GM23338 (cell line): ENCODE measurements around the gene ZNF740. TPM values are rescaled to one million over a fixed set of nuclear protein-coding genes. Genes with fewer than 3 reads are reported as not detected.

Source experiments
- ATAC-seq: fragments of 200-7000 bp; cut with Tn5 transposase; 3 replicates; pipeline ENCODE4 v1.9.1; 2020
- DNase-seq: peaks from one replicate; pipeline ENCODE4 v3.0.0-alpha.2; 2015; ENCODE audit warnings: low spot score
- H2AFZ ChIP-seq: fragments of 200-600 bp; sonication (generic); 2 replicates; pipeline ENCODE4 v1.8.0; 2016; ENCODE audit warnings: antibody characterized with exemption, mild to moderate bottlenecking, moderate library complexity
- H3F3A ChIP-seq: fragments of 200-600 bp; sonication (generic); replicated peaks from 2 replicates; pipeline ENCODE4 v1.8.0; 2017; ENCODE audit warnings: antibody characterized with exemption, mixed run types, low read depth
- H3K27ac ChIP-seq: fragments of 200-600 bp; sonication (generic); 2 replicates; pipeline ENCODE4 v1.6.1; 2016; ENCODE audit warnings: low read depth
- H3K27me3 ChIP-seq: fragments of 200-600 bp; sonication (generic); 2 replicates; pipeline ENCODE4 v1.8.0; 2016; ENCODE audit warnings: mild to moderate bottlenecking, mixed run types, moderate library complexity; ENCODE audit not compliant: insufficient read depth
- H3K36me3 ChIP-seq: fragments of 200-600 bp; sonication (generic); 2 replicates; pipeline ENCODE4 v1.8.0; 2016; ENCODE audit warnings: mild to moderate bottlenecking; ENCODE audit not compliant: insufficient read depth
- H3K4me1 ChIP-seq: fragments of 200-600 bp; sonication (generic); 2 replicates; pipeline ENCODE4 v1.8.0; 2016; ENCODE audit warnings: mild to moderate bottlenecking, moderate library complexity; ENCODE audit not compliant: insufficient read depth
- H3K4me2 ChIP-seq: fragments of 200-600 bp; sonication (generic); 2 replicates; pipeline ENCODE4 v1.7.1; 2017; ENCODE audit warnings: mixed run types
- H3K4me3 ChIP-seq: fragments of 200-600 bp; sonication (generic); 2 replicates; pipeline ENCODE4 v1.6.1; 2016; ENCODE audit warnings: mixed run types
- H3K79me2 ChIP-seq: fragments of 200-600 bp; sonication (generic); replicated peaks from 2 replicates; pipeline ENCODE4 v1.8.0; 2017; ENCODE audit warnings: mild to moderate bottlenecking; ENCODE audit not compliant: insufficient read depth
- H3K9me2 ChIP-seq: fragments of 200-600 bp; sonication (generic); 2 replicates; pipeline ENCODE4 v1.8.0; 2017; ENCODE audit not compliant: insufficient read depth
- H4K20me1 ChIP-seq: fragments of 200-600 bp; sonication (generic); replicated peaks from 2 replicates; pipeline ENCODE4 v1.8.0; 2017; ENCODE audit warnings: mild to moderate bottlenecking; ENCODE audit not compliant: insufficient read depth
- H3K27ac Mint-ChIP-seq: 2 replicates; pipeline ENCODE4 v1.8.0; 2020; ENCODE audit warnings: inconsistent platforms, mild to moderate bottlenecking, moderate library complexity, mixed read lengths
- H3K27me3 Mint-ChIP-seq: 3 replicates; pipeline ENCODE4 v1.8.0; 2022; ENCODE audit warnings: low read depth, mild to moderate bottlenecking, moderate library complexity, mixed read lengths, inconsistent platforms; ENCODE audit not compliant: insufficient read depth, poor library complexity
- H3K36me3 Mint-ChIP-seq: 3 replicates; pipeline ENCODE4 v1.8.0; 2021; ENCODE audit warnings: low read depth, mild to moderate bottlenecking, inconsistent platforms, moderate library complexity, mixed read lengths
- H3K4me1 Mint-ChIP-seq: 3 replicates; pipeline ENCODE4 v1.8.0; 2020; ENCODE audit warnings: mild to moderate bottlenecking, inconsistent platforms, mixed read lengths
- H3K4me3 Mint-ChIP-seq: 3 replicates; pipeline ENCODE4 v1.8.0; 2021; ENCODE audit warnings: moderate library complexity, mild to moderate bottlenecking, inconsistent platforms, mixed read lengths
- H3K9me3 Mint-ChIP-seq: 3 replicates; pipeline ENCODE4 v1.8.0; 2020; ENCODE audit warnings: moderate library complexity, mild to moderate bottlenecking, inconsistent platforms, mixed read lengths
- EZH2 ChIP-seq: fragments of 200-600 bp; sonication (generic); IDR thresholded peaks from one replicate; pipeline ENCODE4 v1.8.0; 2017; ENCODE audit warnings: antibody characterized with exemption, mild to moderate bottlenecking, low read depth; ENCODE audit not compliant: unreplicated experiment
- NANOG ChIP-seq: IDR thresholded peaks from 2 replicates; pipeline ENCODE4 v1.6.1; 2016; ENCODE audit warnings: antibody characterized with exemption, borderline replicate concordance
- POLR2AphosphoS5 ChIP-seq: IDR thresholded peaks from 2 replicates; pipeline ENCODE4 v1.6.1; 2016; ENCODE audit warnings: antibody characterized with exemption, low read depth
- STAT1 ChIP-seq: IDR thresholded peaks from one replicate; pipeline ENCODE4 v1.6.1; 2016; ENCODE audit warnings: antibody characterized with exemption; ENCODE audit not compliant: unreplicated experiment
- ZNF114 ChIP-seq: fragments of 250-450 bp; sonication (Bioruptor Pico); IDR thresholded peaks from 2 replicates; pipeline ENCODE4 v1.5.0; 2020; ENCODE audit warnings: mild to moderate bottlenecking, moderate library complexity
- ZNF331 ChIP-seq: fragments of 250-450 bp; sonication (Bioruptor Pico); IDR thresholded peaks from 2 replicates; pipeline ENCODE4 v1.5.0; 2020; ENCODE audit warnings: low read depth, mild to moderate bottlenecking, moderate library complexity
- ZNF462 ChIP-seq: fragments of 250-450 bp; sonication (Bioruptor Pico); IDR thresholded peaks from 2 replicates; pipeline ENCODE4 v1.5.0; 2020; ENCODE audit warnings: mild to moderate bottlenecking, moderate library complexity
- polyA plus RNA-seq: library from polyadenylated mRNA; unstranded; fragments of >200 nt; fragmentation: Nextera tagmentation; extraction: Ambion mirVana; gene quantifications from 2 replicates; pipeline ENCODE4 v1.2.1, GENCODE V29; 2016
- total RNA-seq: library from RNA; depleted of rRNA; stranded (reverse); fragments of >200 nt; shearing (Covaris generic); gene quantifications from 2 replicates; pipeline ENCODE4 v1.2.3, GENCODE V29; 2014

The ZNF740 gene
- total and polyA plus RNA-seq, 2 experiments from 2014 or later = 2.6 to 13.0 TPM

GRCh38 chr12:53196486-53196885 lies 16.0 kb downstream of the ZNF740 start (continued):
- TF ChIP-seq ZNF462 (CRISPR knock-in tag) (no peak), NANOG (no peak), STAT1 (no peak), EZH2 (no peak), ZNF114 (no peak), ZNF331 (CRISPR knock-in tag) (no peak), POLR2AphosphoS5 (no peak)

- no peak overlapping the region; the same call in 2 of the 3 replicates for H3K4me3 Mint-ChIP-seq
- Histone ChIP-seq H3K36me3 (no peaks in the 10 kb centered on the region), H3K4me1 (no peaks in the 10 kb centered on the region; the same call in 1 of the 2 replicates), H3K4me3 (peak overlapping the region; percentile 51; the same call in 1 of the 2 replicates), H3K79me2 (no peaks in the 10 kb centered on the region), H4K20me1 (peaks cover 3% of the 10 kb centered on the region), H3K27ac (no peak overlapping the region), H3K4me2 (peak overlapping the region; percentile 77), H3F3A (no peaks in the 10 kb centered on the region), H2AFZ (peak overlapping the region; percentile 56), H3K27me3 (peaks cover 86% of the 10 kb centered on the region), H3K9me2 (no peaks in the 10 kb centered on the region)
- H3K27ac Mint-ChIP-seq = no peak overlapping the region
- no peak; the same call in 2 of the 3 replicates for ATAC-seq
- H3K36me3 Mint-ChIP-seq = peaks cover 2% of the 10 kb centered on the region; the same call in 2 of the 3 replicates
- TF ChIP-seq EZH2 = no peak
- peaks cover 2% of the 10 kb centered on the region; the same call in 1 of the 3 replicates for H3K4me1 Mint-ChIP-seq
- DNase-seq = no peak
- peaks cover 38% of the 10 kb centered on the region for H3K27me3 Mint-ChIP-seq
- no peaks in the 10 kb centered on the region; the same call in 1 of the 3 replicates for H3K9me3 Mint-ChIP-seq
These were observed 16.6 kb downstream of the ZNF740 start for GRCh38 chr12:53197011-53197640.
